Measurements from ENCODE around the gene SEPTIN10. TPM values are rescaled to one million over a fixed set of nuclear protein-coding genes. Genes with fewer than 3 reads are reported as not detected.

SEPTIN10 gene
- total and polyA plus RNA-seq, 2 of the 8 experiments (the other 6 are each of a cell fraction or from before 2014, with no cell fraction given): 23.7 to 101 TPM

GRCh38 chr2:109659396-109660045 is 45.8 kb upstream of the SEPTIN10 start (continued):
- TF ChIP-seq CTCF (IDR thresholded peaks at IDR 0.05; ENCODE audit: control extremely low read depth in 1 of 3, insufficient read depth in 1 of 3, low read depth in 1 of 3, low read length in 3 of 3) (no peak), KDM1A (IDR thresholded peaks at IDR 0.05; ENCODE audit: borderline replicate concordance, low read length) (no peak), POLR2A (IDR thresholded peaks at IDR 0.05; ENCODE audit: control extremely low read depth in 1 of 2, low read depth in 2 of 2, low read length in 2 of 2) (no peak), E2F6 (IDR thresholded peaks at IDR 0.05) (no peak), NRF1 (IDR thresholded peaks at IDR 0.05; ENCODE audit: low read depth, low read length) (no peak)

Measured in H1 (cell line).